Hematopoietic multipotent progenitor cell (in vitro differentiated cells): ENCODE measurements around the gene UBE2C. TPM values are rescaled to one million over a fixed set of nuclear protein-coding genes. Genes with fewer than 3 reads are reported as not detected.

Experiments used
- DNase-seq, 3 donors: peaks; one replicate each; pipeline ENCODE4 v3.0.0-alpha.2; 2011 to 2015; ENCODE audit warnings: low read depth in 2 of 3, low spot score in 2 of 3
- small RNA-seq: library from RNA; depleted of rRNA; stranded (forward); fragments of <200 nt; gene quantifications from one replicate; pipeline ENCODE3, GENCODE V24; 2012
- total RNA-seq: library from RNA; depleted of rRNA; stranded (reverse); fragments of >200 nt; gene quantifications from one replicate; pipeline ENCODE4 v1.2.3, GENCODE V29; 2012

UBE2C gene
- total RNA-seq, 1 donor = 3.8 TPM

GRCh38 chr20:45857114-45857881 is 44.9 kb downstream of the UBE2C start, which contains the start of the genes ACOT8 and ZSWIM3:
Gene ACOT8 (minus strand): TSS chr20:45857392. CDS start chr20:45857315, 77 bp downstream.
Gene ZSWIM3 (plus strand): TSS chr20:45857614. CDS start chr20:45857826, 212 bp downstream.
- peak; percentile 86 to 100 (median 100) for DNase-seq

GRCh38 chr20:45857882-45858216 is 45.4 kb downstream of the UBE2C start:
- no peak for DNase-seq

- DNase-seq = no peak
These were observed 47.5 kb downstream of the UBE2C start for GRCh38 chr20:45859916-45860315.

DNA sequence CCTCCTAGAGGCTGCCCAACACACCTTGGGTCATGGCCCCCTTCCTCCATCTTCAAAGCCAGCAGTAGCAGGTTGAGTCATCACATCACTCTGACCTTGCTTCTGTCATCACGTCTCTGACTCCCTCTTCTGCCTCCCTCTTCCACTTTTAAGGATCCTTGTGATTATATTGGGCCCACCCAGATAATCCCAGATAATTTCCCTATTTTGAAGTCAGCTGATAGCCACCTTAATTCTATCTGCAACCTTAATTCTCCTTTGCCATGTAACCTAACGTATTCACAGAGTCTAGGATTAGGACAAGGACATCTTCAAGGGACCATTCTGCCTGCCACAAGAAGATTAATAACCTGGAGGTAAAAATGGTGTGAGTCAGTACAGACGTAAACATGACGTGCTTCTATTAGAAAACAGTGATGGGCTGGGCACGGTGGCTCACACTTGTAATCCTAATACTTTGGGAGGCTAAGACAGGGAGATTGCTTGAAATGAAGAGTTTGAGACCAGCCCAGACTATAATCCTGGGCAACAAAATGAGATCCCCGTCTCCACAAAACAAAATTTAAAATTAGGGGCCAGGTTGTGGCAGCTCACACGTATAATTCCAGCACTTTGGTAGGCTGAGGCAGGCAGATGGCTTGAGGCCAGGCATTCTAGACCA is 48.2 kb downstream of the UBE2C start:
- no peak for DNase-seq

DNA sequence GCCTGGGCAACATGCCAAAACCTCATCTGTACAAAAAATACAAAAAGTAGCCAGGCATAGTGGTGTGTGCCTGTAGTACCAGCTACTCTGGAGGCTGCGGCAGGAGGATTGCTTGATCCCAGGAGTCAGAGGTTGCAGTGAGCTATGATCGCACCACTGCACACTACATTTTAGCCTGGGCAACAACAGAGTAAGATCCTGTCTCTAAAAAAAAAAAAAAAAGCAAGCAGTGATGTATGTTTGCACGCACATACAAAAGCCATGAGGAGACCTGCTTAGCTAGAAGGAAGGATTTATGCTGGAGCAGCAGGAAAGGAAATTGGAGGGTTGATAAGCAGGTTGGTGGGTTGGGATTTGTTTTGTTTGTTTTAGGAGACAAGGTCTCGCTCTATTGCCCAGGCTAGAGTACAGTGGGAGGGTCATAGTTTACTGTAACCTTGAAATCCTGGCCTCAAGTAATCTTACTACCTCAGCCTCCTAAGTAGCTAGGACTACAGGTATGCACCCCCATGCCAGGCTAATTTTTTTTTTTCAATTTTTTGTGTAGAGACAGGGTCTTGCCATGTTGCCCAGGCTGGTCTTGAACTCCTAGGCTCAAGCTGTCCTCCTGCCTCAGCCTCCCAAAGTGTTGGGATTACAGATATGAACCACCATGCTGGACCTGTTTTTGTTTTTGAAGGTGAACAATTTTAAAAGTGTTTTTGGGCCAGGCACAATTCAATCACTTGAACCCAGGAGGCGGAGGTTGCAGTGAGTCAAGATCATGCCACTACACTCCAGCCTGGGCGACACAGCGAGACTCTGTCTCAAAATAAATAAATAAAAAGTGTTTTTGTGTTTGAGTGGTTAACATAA is 49.0 kb downstream of the UBE2C start:
- peak in 1 of 3 donors; percentile 22 for DNase-seq

DNA sequence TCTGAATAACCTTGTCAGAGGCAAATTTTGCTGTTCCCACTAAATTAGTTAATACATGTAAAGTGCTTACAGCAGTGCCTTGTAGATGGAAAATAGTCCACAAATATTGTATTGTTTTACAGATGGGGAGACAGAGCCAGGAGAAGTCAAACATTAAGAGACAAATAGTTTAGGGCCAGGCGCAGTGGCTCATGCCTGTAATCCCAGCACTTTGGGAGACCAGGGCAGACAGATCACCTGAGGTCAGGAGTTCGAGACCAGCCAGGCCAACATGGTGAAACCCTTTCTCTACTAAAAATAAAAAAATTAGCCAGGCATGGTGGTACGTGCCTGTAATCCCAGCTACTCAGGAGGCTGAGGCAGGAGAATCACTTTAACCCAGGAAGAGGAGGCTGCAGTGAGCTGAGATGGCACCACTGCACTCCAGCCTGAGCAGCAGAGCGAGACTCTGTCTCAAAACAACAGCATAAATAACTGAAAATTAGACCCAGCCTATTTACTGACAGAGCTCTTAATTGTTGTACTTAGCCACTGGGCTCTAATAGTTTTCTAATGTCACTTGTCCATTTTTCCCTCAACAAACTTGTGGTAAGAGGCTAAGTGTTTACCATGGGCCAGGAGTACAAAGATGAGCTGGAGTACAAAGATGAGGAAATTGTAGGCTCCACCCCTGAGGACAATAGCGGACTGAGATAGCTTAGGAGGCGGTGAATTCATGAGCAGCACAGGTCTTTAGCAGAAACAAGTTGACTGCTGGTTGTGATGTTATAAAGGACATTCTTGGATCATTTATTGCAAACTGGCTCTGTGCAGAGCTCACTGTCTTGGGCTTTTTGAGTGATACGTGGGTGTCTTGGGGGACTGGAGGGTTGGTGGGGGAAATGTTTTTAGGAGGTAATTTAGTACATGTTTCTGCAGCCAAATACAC is 51.4 kb downstream of the UBE2C start:
- no peak for DNase-seq

DNA sequence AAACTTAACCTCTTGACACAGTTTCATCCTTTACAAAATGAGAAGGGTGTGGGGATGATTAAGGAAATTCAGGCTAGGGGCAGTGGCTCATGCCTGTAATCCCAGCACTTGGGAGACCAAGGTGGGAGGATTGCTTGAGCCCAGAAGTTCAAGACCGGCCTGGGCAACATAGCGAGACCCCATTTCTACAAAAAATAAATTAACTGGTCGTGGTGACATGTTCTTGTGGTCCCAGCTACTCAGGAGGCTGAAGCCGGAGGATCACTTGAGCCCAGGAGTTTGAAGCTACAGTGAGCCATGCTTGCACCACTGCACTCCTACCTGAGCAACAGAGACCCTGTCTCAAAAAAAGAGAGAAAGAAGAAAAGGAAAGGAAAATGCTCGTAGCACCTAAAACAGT is 54.0 kb downstream of the UBE2C start:
- no peak for DNase-seq

Small RNA genes lying within 50 kb of the gene (small RNA-seq; reads per million reads assigned to genes)
- gene RNU6ATAC38P = 0.20 reads per million

Other genes starting within 250 kb of the UBE2C start
- not detected for gene WFDC8, start 233.4 kb upstream of the UBE2C start, total RNA-seq
- not detected for gene WFDC10A, start 182.9 kb upstream of the UBE2C start, total RNA-seq
- not detected for gene WFDC9, start 181.4 kb upstream of the UBE2C start, total RNA-seq
- gene WFDC11, start 142.4 kb upstream of the UBE2C start, total RNA-seq = not detected
- not detected for gene WFDC13, start 110.6 kb upstream of the UBE2C start, total RNA-seq
- gene WFDC10B, start 107.6 kb upstream of the UBE2C start, total RNA-seq = not detected
- gene SPINT4, start 90.3 kb upstream of the UBE2C start, total RNA-seq = not detected
- not detected for gene WFDC3, start 20.8 kb upstream of the UBE2C start, total RNA-seq
- gene DNTTIP1, start 20.7 kb upstream of the UBE2C start, total RNA-seq = 22.4 TPM
- 1.1 TPM for gene TNNC2, start 14.7 kb downstream of the UBE2C start, total RNA-seq
- gene SNX21, start 21.2 kb downstream of the UBE2C start, total RNA-seq = 10.5 TPM
- 58.7 TPM for gene ACOT8, start 44.7 kb downstream of the UBE2C start, total RNA-seq
- 8.1 TPM for gene ZSWIM3, start 45.0 kb downstream of the UBE2C start, total RNA-seq
- gene ZSWIM1, start 68.6 kb downstream of the UBE2C start, total RNA-seq = 32.6 TPM
- 5.9 TPM for gene SPATA25, start 75.0 kb downstream of the UBE2C start, total RNA-seq
- 21.5 TPM for gene NEURL2, start 78.6 kb downstream of the UBE2C start, total RNA-seq
- 112 TPM for gene CTSA, start 78.7 kb downstream of the UBE2C start, total RNA-seq
- 31.5 TPM for gene PLTP, start 99.5 kb downstream of the UBE2C start, total RNA-seq
- gene PCIF1, start 122.0 kb downstream of the UBE2C start, total RNA-seq = 45.0 TPM
- 59.5 TPM for gene ZNF335, start 159.6 kb downstream of the UBE2C start, total RNA-seq
- 1.9 TPM for gene MMP9, start 196.3 kb downstream of the UBE2C start, total RNA-seq
- gene SLC12A5, start 216.6 kb downstream of the UBE2C start, total RNA-seq = 1.9 TPM